GM12878 (cell line): ENCODE data around the gene MPRIP. TPM values are rescaled to one million over a fixed set of nuclear protein-coding genes. Genes with fewer than 3 reads are reported as not detected.

Experiments
- ATAC-seq: fragments of 200-7000 bp; cut with Tn5 transposase; 3 replicates; pipeline ENCODE4 v1.9.1; 2020; ENCODE audit warnings: mild to moderate bottlenecking, moderate library complexity
- BruUV-seq: library from RNA; stranded (reverse); fragments of 400-500 nt; replicated peaks from 2 replicates; lab custom pipeline; 2021; lab: Mats Ljungman, UMichigan
- CTCF ChIA-PET: fragments of 300-600 bp; sonication (Branson Sonifier 250); formaldehyde crosslinking; extraction: SDS; loops from one replicate; lab custom pipeline; 2021; ENCODE audit warnings: inconsistent platforms; lab: Yijun Ruan, JAX
- POLR2A ChIA-PET: fragments of 350-600 bp; formaldehyde crosslinking; extraction: SDS; loops from one replicate; lab custom pipeline; 2021; ENCODE audit warnings: inconsistent platforms; lab: Charles Lee
- RAD21 ChIA-PET: fragments of 300-600 bp; sonication (Branson Sonifier 250); formaldehyde crosslinking; loops from one replicate; lab custom pipeline; 2023; ENCODE audit warnings: antibody characterized with exemption; ENCODE audit not compliant: unreplicated experiment; lab: Charles Lee
- SMC1A ChIA-PET: fragments of 300-600 bp; sonication (Branson Sonifier 250); formaldehyde crosslinking; loops from one replicate; lab custom pipeline; 2023; ENCODE audit not compliant: unreplicated experiment, uncharacterized antibody; lab: Charles Lee
- DNase-seq: peaks from one replicate; pipeline ENCODE4 v3.0.0-alpha.2; 2011; ENCODE audit warnings: low read depth, low spot score
- FAIRE-seq: peaks from 3 replicates; lab custom pipeline; 2011; peaks lifted over from hg19 to GRCh38; lab: Jason Lieb, UNC
- H2AFZ ChIP-seq: 2 replicates; pipeline ENCODE4 v1.6.0; 2011; ENCODE audit warnings: low read depth, low read length, control low read depth; ENCODE audit not compliant: control insufficient read depth
- H3K27ac ChIP-seq: 2 replicates; pipeline ENCODE4 v1.5.1; 2011; ENCODE audit warnings: control low read depth; ENCODE audit not compliant: control insufficient read depth, insufficient read depth
- H3K27me3 ChIP-seq, 2 experiments: replicated peaks in 1 of 2; 2 replicates each; pipeline versions ENCODE4 v1.6.0 to v1.6.1; 2011; ENCODE audit warnings: low read length in 1 of 2; ENCODE audit not compliant: control insufficient read depth in 2 of 2, insufficient read depth in 2 of 2
- H3K36me3 ChIP-seq, 2 experiments: 2 replicates each; pipeline ENCODE4 v1.5.1; 2011; ENCODE audit warnings: low read length in 1 of 2; ENCODE audit not compliant: control insufficient read depth in 2 of 2, insufficient read depth in 2 of 2
- H3K4me1 ChIP-seq: 2 replicates; pipeline ENCODE4 v1.6.1; 2011; ENCODE audit warnings: mild to moderate bottlenecking, low read length, moderate library complexity, mixed read lengths; ENCODE audit not compliant: control insufficient read depth, insufficient read depth
- H3K4me2 ChIP-seq: 2 replicates; pipeline ENCODE4 v1.6.0; 2011; ENCODE audit warnings: control low read depth; ENCODE audit not compliant: control insufficient read depth, insufficient read depth
- H3K4me3 ChIP-seq: fragments of 200-600 bp; sonication (generic); 2 replicates; pipeline ENCODE4 v1.5.1; 2016
- H3K79me2 ChIP-seq: 2 replicates; pipeline ENCODE4 v1.6.0; 2011; ENCODE audit warnings: low read length; ENCODE audit not compliant: control insufficient read depth, insufficient read depth
- H3K9ac ChIP-seq: 2 replicates; pipeline ENCODE4 v1.8.0; 2011; ENCODE audit warnings: low read length, control low read depth, mixed read lengths; ENCODE audit not compliant: control insufficient read depth, insufficient read depth
- H3K9me3 ChIP-seq: replicated peaks from 3 replicates; pipeline ENCODE4 v1.5.1; 2011; ENCODE audit warnings: mild to moderate bottlenecking, low read length; ENCODE audit not compliant: control insufficient read depth, insufficient read depth
- H4K20me1 ChIP-seq: 2 replicates; pipeline ENCODE4 v1.6.0; 2011; ENCODE audit not compliant: control insufficient read depth, insufficient read depth
- BCL11A ChIP-seq: IDR thresholded peaks from 2 replicates; pipeline ENCODE4 v1.6.1; 2011; ENCODE audit warnings: low read depth, low read length
- BHLHE40 ChIP-seq, 2 experiments: fragments of 450-650 bp in 1 of 2; IDR thresholded peaks; 2 replicates each; pipeline ENCODE4 v1.6.1; 2011 to 2017; ENCODE audit warnings: low read depth in 2 of 2, borderline replicate concordance in 1 of 2, improper control_type of control experiment in 1 of 2, low read length in 1 of 2, mild to moderate bottlenecking in 1 of 2
- CHD4 ChIP-seq: fragments of 200-600 bp; sonication (generic); IDR thresholded peaks from 2 replicates; pipeline ENCODE4 v1.6.1; 2016; ENCODE audit warnings: mild to moderate bottlenecking
- FOS ChIP-seq: IDR thresholded peaks from 3 replicates; pipeline ENCODE4 v1.6.1; 2011; ENCODE audit warnings: borderline replicate concordance; ENCODE audit not compliant: insufficient read length; ENCODE audit errors: extremely low read depth
- FOXK2 ChIP-seq: fragments of 450-650 bp; IDR thresholded peaks from 2 replicates; pipeline ENCODE4 v1.6.1; 2017; ENCODE audit warnings: mild to moderate bottlenecking, moderate library complexity
- IKZF1 ChIP-seq: fragments of 450-650 bp; conservative IDR thresholded peaks from 2 replicates; pipeline ENCODE4 v1.6.1; 2017; ENCODE audit warnings: antibody characterized with exemption, mild to moderate bottlenecking
- KDM1A ChIP-seq: fragments of 200-600 bp; sonication (generic); IDR thresholded peaks from 2 replicates; pipeline ENCODE4 v1.6.1; 2016; ENCODE audit warnings: borderline replicate concordance
- POU2F2 ChIP-seq: IDR thresholded peaks from 3 replicates; pipeline ENCODE4 v1.6.1; 2011; ENCODE audit warnings: low read depth, mild to moderate bottlenecking, low read length, borderline replicate concordance
- SREBF2 ChIP-seq: IDR thresholded peaks from 2 replicates; pipeline ENCODE4 v1.6.1; 2012; ENCODE audit warnings: mild to moderate bottlenecking, low read length
- TCF7 ChIP-seq: IDR thresholded peaks from 2 replicates; pipeline ENCODE4 v1.6.1; 2014; ENCODE audit warnings: antibody characterized with exemption, borderline replicate concordance
- YY1 ChIP-seq: IDR thresholded peaks from 2 replicates; pipeline ENCODE4 v1.6.1; 2011; ENCODE audit warnings: low read depth, mild to moderate bottlenecking, low read length
- WGBS: methylation state at CpG from one replicate; pipeline ENCODE4 v1.1.6; 2016; ENCODE audit warnings: low lambda C conversion rate; ENCODE audit not compliant: insufficient replicate concordance, insufficient coverage; ENCODE audit errors: missing lambda C conversion rate; 5-methylcytosine and 5-hydroxymethylcytosine counted together
- in situ Hi-C: fragments of 300-500 bp; cut with MboI; formaldehyde crosslinking; loops from 9 replicates; pipeline ENCODE4 v1.14.3; 2018; ENCODE audit warnings: mixed read lengths
- intact Hi-C: fragments of 100-400 bp; cut with micrococcal nuclease; formaldehyde crosslinking; loops from one replicate; pipeline ENCODE4 v1.14.2; 2022; ENCODE audit not compliant: unreplicated experiment
- polyA plus RNA-seq, 11 experiments: library from polyadenylated mRNA; depleted of rRNA in 4 of 11; unstranded in 6 of 11; stranded (reverse) in 5 of 11; fragments of >200 nt; fragmentation: Nextera tagmentation in 4 of 11; fragmentation: Illumina TruSeq in 1 of 11; extraction: Ambion mirVana in 4 of 11; extraction: Trizol in 1 of 11; gene quantifications; 1 replicate in 1 of 11; 2 replicates in 10 of 11; pipeline versions ENCODE4 v1.2.1 to v1.2.3, GENCODE V29; 2011 to 2016; ENCODE audit warnings: inconsistent platforms in 2 of 11, missing spikeins in 2 of 11, low read depth in 1 of 11
- total RNA-seq, 4 experiments: library from RNA; depleted of rRNA in 3 of 4; stranded (reverse); fragments of >200 nt in 3 of 4; fragmentation: Illumina TruSeq in 1 of 4; extraction: Trizol in 1 of 4; gene quantifications; 2 replicates each; pipeline versions ENCODE4 v1.2.1 to v1.2.3, GENCODE V29; 2013 to 2021
- TF ChIP-seq, protein P1 (sequence below): fragments of 450-650 bp; IDR thresholded peaks from 2 replicates; pipeline ENCODE4 v1.6.1; 2017; ENCODE audit warnings: mild to moderate bottlenecking, moderate library complexity
- TF ChIP-seq, protein P2 (sequence below): fragments of 450-650 bp; IDR thresholded peaks from 2 replicates; pipeline ENCODE4 v1.6.1; 2016; ENCODE audit warnings: mild to moderate bottlenecking
- TF ChIP-seq, protein P3 (sequence below): fragments of 150-350 bp; IDR thresholded peaks from 2 replicates; pipeline ENCODE4 v1.6.1; 2014; ENCODE audit warnings: mild to moderate bottlenecking, low read depth, low read length

The MPRIP gene
- total and polyA plus RNA-seq, 10 of the 15 experiments (the other 5 are each of a cell fraction or from before 2014, with no cell fraction given), result 16.5 to 168 (median 71.7) TPM

DNA sequence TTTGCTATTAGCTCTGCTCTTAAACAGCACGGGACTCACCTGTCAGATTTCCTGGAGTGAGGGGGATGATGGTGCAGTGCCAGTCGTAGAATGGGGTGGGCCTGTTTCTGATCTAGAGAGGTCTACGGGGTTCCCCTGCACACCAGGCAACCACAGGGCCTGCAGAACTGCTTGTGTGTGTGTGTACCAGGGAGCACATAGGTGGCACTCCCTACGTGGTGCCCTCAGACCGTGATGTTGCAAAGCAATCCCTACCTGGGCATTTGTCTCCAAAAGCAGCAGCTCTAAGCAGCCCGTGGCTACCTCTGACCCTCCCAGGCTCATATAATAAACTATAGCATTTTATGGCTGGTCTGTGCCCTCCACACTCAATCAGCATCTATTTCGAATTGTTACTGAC is 38.5 kb downstream of the MPRIP start (continued):
- TF ChIP-seq, protein P1, sequence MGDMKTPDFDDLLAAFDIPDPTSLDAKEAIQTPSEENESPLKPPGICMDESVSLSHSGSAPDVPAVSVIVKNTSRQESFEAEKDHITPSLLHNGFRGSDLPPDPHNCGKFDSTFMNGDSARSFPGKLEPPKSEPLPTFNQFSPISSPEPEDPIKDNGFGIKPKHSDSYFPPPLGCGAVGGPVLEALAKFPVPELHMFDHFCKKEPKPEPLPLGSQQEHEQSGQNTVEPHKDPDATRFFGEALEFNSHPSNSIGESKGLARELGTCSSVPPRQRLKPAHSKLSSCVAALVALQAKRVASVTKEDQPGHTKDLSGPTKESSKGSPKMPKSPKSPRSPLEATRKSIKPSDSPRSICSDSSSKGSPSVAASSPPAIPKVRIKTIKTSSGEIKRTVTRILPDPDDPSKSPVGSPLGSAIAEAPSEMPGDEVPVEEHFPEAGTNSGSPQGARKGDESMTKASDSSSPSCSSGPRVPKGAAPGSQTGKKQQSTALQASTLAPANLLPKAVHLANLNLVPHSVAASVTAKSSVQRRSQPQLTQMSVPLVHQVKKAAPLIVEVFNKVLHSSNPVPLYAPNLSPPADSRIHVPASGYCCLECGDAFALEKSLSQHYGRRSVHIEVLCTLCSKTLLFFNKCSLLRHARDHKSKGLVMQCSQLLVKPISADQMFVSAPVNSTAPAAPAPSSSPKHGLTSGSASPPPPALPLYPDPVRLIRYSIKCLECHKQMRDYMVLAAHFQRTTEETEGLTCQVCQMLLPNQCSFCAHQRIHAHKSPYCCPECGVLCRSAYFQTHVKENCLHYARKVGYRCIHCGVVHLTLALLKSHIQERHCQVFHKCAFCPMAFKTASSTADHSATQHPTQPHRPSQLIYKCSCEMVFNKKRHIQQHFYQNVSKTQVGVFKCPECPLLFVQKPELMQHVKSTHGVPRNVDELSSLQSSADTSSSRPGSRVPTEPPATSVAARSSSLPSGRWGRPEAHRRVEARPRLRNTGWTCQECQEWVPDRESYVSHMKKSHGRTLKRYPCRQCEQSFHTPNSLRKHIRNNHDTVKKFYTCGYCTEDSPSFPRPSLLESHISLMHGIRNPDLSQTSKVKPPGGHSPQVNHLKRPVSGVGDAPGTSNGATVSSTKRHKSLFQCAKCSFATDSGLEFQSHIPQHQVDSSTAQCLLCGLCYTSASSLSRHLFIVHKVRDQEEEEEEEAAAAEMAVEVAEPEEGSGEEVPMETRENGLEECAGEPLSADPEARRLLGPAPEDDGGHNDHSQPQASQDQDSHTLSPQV, result no peak
- TF ChIP-seq TCF7, result no peak
- TF ChIP-seq, protein P2, sequence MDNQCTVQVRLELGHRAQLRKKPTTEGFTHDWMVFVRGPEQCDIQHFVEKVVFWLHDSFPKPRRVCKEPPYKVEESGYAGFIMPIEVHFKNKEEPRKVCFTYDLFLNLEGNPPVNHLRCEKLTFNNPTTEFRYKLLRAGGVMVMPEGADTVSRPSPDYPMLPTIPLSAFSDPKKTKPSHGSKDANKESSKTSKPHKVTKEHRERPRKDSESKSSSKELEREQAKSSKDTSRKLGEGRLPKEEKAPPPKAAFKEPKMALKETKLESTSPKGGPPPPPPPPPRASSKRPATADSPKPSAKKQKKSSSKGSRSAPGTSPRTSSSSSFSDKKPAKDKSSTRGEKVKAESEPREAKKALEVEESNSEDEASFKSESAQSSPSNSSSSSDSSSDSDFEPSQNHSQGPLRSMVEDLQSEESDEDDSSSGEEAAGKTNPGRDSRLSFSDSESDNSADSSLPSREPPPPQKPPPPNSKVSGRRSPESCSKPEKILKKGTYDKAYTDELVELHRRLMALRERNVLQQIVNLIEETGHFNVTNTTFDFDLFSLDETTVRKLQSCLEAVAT, result no peak

GRCh38 chr17:17081304-17081940 is 39.2 kb downstream of the MPRIP start:
- Histone ChIP-seq H3K9me3 (no peaks in the 10 kb centered on the region), H3K4me3 (no peak overlapping the region), H3K4me2 (no peak overlapping the region), H3K36me3 (peaks cover 22% of the 10 kb centered on the region in 2 experiments), H3K79me2 (no peaks in the 10 kb centered on the region), H4K20me1 (no peaks in the 10 kb centered on the region), H3K9ac (no peak overlapping the region), H3K27me3 (no peaks in the 10 kb centered on the region), H3K27ac (no peak overlapping the region), H3K4me1 (no peaks in the 10 kb centered on the region), H2AFZ (no peak overlapping the region)
- 98% methylated on average over 13 of the region's 13 CpGs for WGBS
- ChIA-PET POLR2A (interaction anchor here (0.6 kb wide), 3 partner anchors 44 to 167 kb away, joined by 3 to 6 read pairs (median 4); no protein-coding TSS in a partner anchor), RAD21 (no interaction called here), SMC1A (no interaction called here), CTCF (no interaction called here)
- BruUV-seq, result no TSS peak
- ATAC-seq (no peak), DNase-seq (no peak), FAIRE-seq (no peak)
- intact Hi-C loops (no loop called here), in situ Hi-C loops (no loop called here)
- TF ChIP-seq IKZF1 (no peak), KDM1A (no peak), BCL11A (no peak), FOXK2 (no peak), YY1 (no peak), POU2F2 (no peak), SREBF2 (no peak), CHD4 (no peak), FOS (no peak), BHLHE40 (IDR thresholded peaks at IDR 0.05; ENCODE audit: borderline replicate concordance in 1 of 2, low read depth in 2 of 2, low read length in 1 of 2) (no peak)
- TF ChIP-seq, protein P3, sequence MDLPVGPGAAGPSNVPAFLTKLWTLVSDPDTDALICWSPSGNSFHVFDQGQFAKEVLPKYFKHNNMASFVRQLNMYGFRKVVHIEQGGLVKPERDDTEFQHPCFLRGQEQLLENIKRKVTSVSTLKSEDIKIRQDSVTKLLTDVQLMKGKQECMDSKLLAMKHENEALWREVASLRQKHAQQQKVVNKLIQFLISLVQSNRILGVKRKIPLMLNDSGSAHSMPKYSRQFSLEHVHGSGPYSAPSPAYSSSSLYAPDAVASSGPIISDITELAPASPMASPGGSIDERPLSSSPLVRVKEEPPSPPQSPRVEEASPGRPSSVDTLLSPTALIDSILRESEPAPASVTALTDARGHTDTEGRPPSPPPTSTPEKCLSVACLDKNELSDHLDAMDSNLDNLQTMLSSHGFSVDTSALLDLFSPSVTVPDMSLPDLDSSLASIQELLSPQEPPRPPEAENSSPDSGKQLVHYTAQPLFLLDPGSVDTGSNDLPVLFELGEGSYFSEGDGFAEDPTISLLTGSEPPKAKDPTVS, result no peak
